ENCODE results near the gene XKR8. TPM values are rescaled to one million over a fixed set of nuclear protein-coding genes. Genes with fewer than 3 reads are reported as not detected.
A peak's percentile ranks its signal among the peaks of the same experiment; 100 is the strongest.
"Not testable (repeated sequence)": the region's sequence is repeated elsewhere in the genome, so short reads cannot be mapped to it uniquely, and the experiment has no call there.

Gene XKR8
- total RNA-seq, 2 experiments from 2014 or later = 4.2 to 6.0 TPM

DNA sequence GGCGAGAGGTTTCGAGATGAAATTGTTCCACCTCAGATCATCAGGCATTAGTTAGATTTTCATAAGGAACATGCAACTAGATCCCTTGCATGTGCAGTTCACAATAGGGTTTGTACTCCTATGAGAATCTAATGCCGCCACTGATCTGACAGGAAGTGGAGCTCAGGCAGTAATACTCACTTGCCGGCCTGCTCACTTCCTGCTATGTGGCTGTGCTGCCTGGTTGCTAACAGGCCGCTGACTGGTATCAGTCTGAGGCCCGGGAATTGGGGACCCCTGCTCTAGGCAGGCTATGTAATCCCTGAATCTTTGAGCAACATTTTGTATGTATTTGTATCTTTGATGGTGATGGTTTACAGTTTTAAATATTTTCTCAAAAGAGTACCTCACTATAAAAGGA lies 32.5 kb downstream of the XKR8 start:
- no peaks in the 10 kb centered on the region for H3K9me3 Mint-ChIP-seq (ENCODE audit: low read depth)
- H3K27ac Mint-ChIP-seq = peak overlapping the region; percentile 69
- ChIA-PET POLR2A (interaction anchor here (0.6 kb wide), 2 partner anchors 99 to 142 kb away, joined by 3 read pairs; no protein-coding TSS in a partner anchor), CTCF (interaction anchor here (0.9 to 1.6 kb wide), 4 partner anchors 8 to 135 kb away, joined by 3 to 5 read pairs (median 4); no protein-coding TSS in a partner anchor)
- H3K4me1 Mint-ChIP-seq = peaks cover 29% of the 10 kb centered on the region
- H3K4me3 Mint-ChIP-seq = no peak overlapping the region
- DNase-seq (peak; percentile 64), ATAC-seq (peak; percentile 94)
- no peaks in the 10 kb centered on the region for H3K27me3 Mint-ChIP-seq
- peaks cover 48% of the 10 kb centered on the region for H3K36me3 Mint-ChIP-seq (ENCODE audit: low read depth)
- intact Hi-C loops (cut with DNase I, micrococcal nuclease) = no loop called here

- ChIA-PET CTCF (interaction anchor here (0.6 to 1.6 kb wide), 8 partner anchors 7 to 555 kb away, joined by 3 to 5 read pairs (median 3); no protein-coding TSS in a partner anchor), POLR2A (interaction anchor here (0.7 kb wide), 1 partner anchor 135 kb away, joined by 8 read pairs; no protein-coding TSS in a partner anchor)
- intact Hi-C loops (cut with DNase I, micrococcal nuclease) = no loop called here
- no peak overlapping the region for H3K4me3 Mint-ChIP-seq
- H3K9me3 Mint-ChIP-seq (ENCODE audit: low read depth) = no peaks in the 10 kb centered on the region
- H3K36me3 Mint-ChIP-seq (ENCODE audit: low read depth) = peaks cover 53% of the 10 kb centered on the region
- H3K4me1 Mint-ChIP-seq = peaks cover 29% of the 10 kb centered on the region
- DNase-seq = peak; percentile 36
- no peaks in the 10 kb centered on the region for H3K27me3 Mint-ChIP-seq
- peak overlapping the region; percentile 27 for H3K27ac Mint-ChIP-seq
- ATAC-seq = peak; percentile 60
Observed at GRCh38 chr1:27993241-27993640, 33.5 kb downstream of the XKR8 start.

DNA sequence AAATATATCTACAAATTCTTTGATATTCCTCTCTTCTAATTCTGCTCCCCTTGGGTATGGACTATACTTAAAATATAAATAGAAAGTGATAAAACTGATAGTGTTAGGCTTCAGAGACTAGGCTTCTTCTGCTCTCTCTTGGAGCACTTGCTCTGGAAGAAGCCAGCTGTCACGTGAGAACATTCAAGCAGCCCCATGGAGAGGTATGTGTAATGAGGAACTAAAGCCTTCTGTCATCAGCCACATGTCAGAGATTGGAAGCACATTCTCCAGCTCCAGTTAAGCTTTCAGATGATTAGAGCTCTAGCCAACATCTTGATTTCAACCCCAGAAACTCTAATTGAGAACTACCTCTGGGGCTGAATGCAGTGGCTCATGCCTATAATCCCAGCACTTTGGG lies 34.3 kb downstream of the XKR8 start:
- Mint-ChIP-seq H3K36me3 (ENCODE audit: low read depth) (peaks cover 48% of the 10 kb centered on the region), H3K4me1 (peaks cover 29% of the 10 kb centered on the region), H3K27ac (no peak overlapping the region), H3K4me3 (no peak overlapping the region), H3K9me3 (ENCODE audit: low read depth) (no peaks in the 10 kb centered on the region), H3K27me3 (no peaks in the 10 kb centered on the region)
- ChIA-PET CTCF (interaction anchor here (1.2 kb wide), 1 partner anchor 159 kb away, joined by 3 read pairs; no protein-coding TSS in a partner anchor), POLR2A (no interaction called here)
- DNase-seq (no peak), ATAC-seq (no peak)
- intact Hi-C loops (cut with DNase I, micrococcal nuclease) = no loop called here

DNA sequence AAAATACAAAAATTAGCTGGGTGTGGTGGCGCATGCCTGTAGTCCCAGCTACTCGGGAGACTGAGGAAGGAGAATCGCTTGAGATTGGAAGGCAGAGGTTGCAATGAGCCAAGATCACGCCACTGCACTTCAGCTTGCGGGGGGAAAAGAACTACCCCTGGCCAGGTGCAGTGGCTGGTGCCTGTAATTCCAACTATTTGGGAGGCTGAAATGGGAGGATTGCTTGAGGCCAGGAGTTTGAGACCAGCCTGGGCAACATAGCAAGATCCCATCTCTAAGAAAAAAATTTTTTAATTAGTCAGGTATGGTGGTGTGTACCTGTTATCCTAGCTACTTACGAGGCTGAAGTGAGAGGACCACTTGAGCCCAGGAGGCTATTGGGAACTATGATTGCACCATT lies 34.8 kb downstream of the XKR8 start:
- H3K27ac Mint-ChIP-seq; H3K9me3 Mint-ChIP-seq (ENCODE audit: low read depth); H3K27me3 Mint-ChIP-seq; H3K4me3 Mint-ChIP-seq; DNase-seq; ATAC-seq; intact Hi-C loops (cut with DNase I, micrococcal nuclease): not testable (repeated sequence)
- Mint-ChIP-seq H3K4me1 (peaks cover 29% of the 10 kb centered on the region), H3K36me3 (ENCODE audit: low read depth) (peaks cover 46% of the 10 kb centered on the region)
- ChIA-PET POLR2A (interaction anchor here (0.6 kb wide), 1 partner anchor 235 kb away, joined by 3 read pairs; no protein-coding TSS in a partner anchor), CTCF (interaction anchor here (1.2 kb wide), 1 partner anchor 159 kb away, joined by 3 read pairs; no protein-coding TSS in a partner anchor)

DNA sequence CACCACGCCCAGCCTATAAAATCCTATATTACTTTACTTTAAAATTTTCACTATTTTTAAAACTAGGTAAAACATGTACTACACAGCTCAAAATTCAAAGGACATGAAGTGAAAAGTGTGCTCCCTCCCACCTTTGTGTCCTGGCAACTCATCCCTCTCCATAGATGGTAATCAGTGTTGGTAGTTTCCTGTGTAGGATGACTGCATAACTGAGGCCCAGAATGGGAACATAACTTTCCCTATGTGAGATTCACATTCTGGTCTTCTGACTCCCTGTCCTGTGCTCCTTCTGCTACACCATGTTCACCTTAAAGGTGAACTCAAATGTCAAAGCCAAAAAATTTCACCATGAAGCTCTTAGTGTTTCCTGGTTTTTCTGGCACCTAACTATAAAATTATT lies 39.3 kb downstream of the XKR8 start:
- Mint-ChIP-seq H3K9me3 (ENCODE audit: low read depth) (no peaks in the 10 kb centered on the region), H3K27me3 (no peaks in the 10 kb centered on the region), H3K27ac (no peak overlapping the region), H3K36me3 (ENCODE audit: low read depth) (peaks cover 27% of the 10 kb centered on the region), H3K4me1 (peaks cover 1% of the 10 kb centered on the region), H3K4me3 (no peak overlapping the region)
- no peak for ATAC-seq
- DNase-seq = no peak
- ChIA-PET CTCF (interaction anchor here (0.6 to 1.2 kb wide), 2 partner anchors 19 to 113 kb away, joined by 3 to 4 read pairs; no protein-coding TSS in a partner anchor), POLR2A (no interaction called here)
- intact Hi-C loops (cut with DNase I, micrococcal nuclease) = no loop called here

GRCh38 chr1:28002600-28002999 lies 42.8 kb downstream of the XKR8 start:
- DNase-seq (no peak), ATAC-seq (no peak)
- Mint-ChIP-seq H3K27me3 (no peaks in the 10 kb centered on the region), H3K4me1 (peaks cover 4% of the 10 kb centered on the region), H3K27ac (no peak overlapping the region), H3K36me3 (ENCODE audit: low read depth) (peaks cover 32% of the 10 kb centered on the region), H3K4me3 (no peak overlapping the region), H3K9me3 (ENCODE audit: low read depth) (no peaks in the 10 kb centered on the region)
- POLR2A ChIA-PET = interaction anchor here (0.7 kb wide), 1 partner anchor 144 kb away, joined by 5 read pairs; no protein-coding TSS in a partner anchor
- intact Hi-C loops (cut with DNase I, micrococcal nuclease) = no loop called here
- CTCF ChIA-PET = interaction anchor here (0.8 kb wide), 1 partner anchor 11 kb away, joined by 3 read pairs; no protein-coding TSS in a partner anchor

- H3K27me3 Mint-ChIP-seq; DNase-seq; H3K4me3 Mint-ChIP-seq; H3K27ac Mint-ChIP-seq; H3K4me1 Mint-ChIP-seq; intact Hi-C loops (cut with DNase I, micrococcal nuclease); H3K9me3 Mint-ChIP-seq (ENCODE audit: low read depth); ATAC-seq: not testable (repeated sequence)
- H3K36me3 Mint-ChIP-seq (ENCODE audit: low read depth) = peaks cover 30% of the 10 kb centered on the region
- POLR2A ChIA-PET = interaction anchor here (0.7 kb wide), 1 partner anchor 145 kb away, joined by 5 read pairs; no protein-coding TSS in a partner anchor
- CTCF ChIA-PET = interaction anchor here (0.8 kb wide), 1 partner anchor 11 kb away, joined by 3 read pairs; no protein-coding TSS in a partner anchor
Observed at GRCh38 chr1:28003117-28003516, 43.3 kb downstream of the XKR8 start.

- Mint-ChIP-seq H3K36me3 (ENCODE audit: low read depth) (peaks cover 29% of the 10 kb centered on the region), H3K4me1 (no peaks in the 10 kb centered on the region), H3K27me3 (no peaks in the 10 kb centered on the region), H3K4me3 (no peak overlapping the region), H3K27ac (no peak overlapping the region), H3K9me3 (ENCODE audit: low read depth) (no peaks in the 10 kb centered on the region)
- ChIA-PET POLR2A (no interaction called here), CTCF (no interaction called here)
- intact Hi-C loops (cut with DNase I, micrococcal nuclease) = no loop called here
- ATAC-seq (no peak), DNase-seq (no peak)
Observed at GRCh38 chr1:28010969-28011368, 51.2 kb downstream of the XKR8 start.

Other genes with a start within 250 kb of the XKR8 start
- 1 to 10 TPM; 7.4 to 8.1 TPM for gene FAM76A, start 234.0 kb upstream of the XKR8 start, total RNA-seq
- 10 to 100 TPM; 26.8 to 37.4 TPM for gene STX12, start 186.8 kb upstream of the XKR8 start, total RNA-seq
- 10 to 100 TPM; 49.6 to 65.9 TPM for gene PPP1R8, start 129.2 kb upstream of the XKR8 start, total RNA-seq
- 10 to 100 TPM; 14.2 to 16.2 TPM for gene THEMIS2, start 87.4 kb upstream of the XKR8 start, total RNA-seq
- gene RPA2, start 45.4 kb upstream of the XKR8 start, total RNA-seq = 10 to 100 TPM; 70.2 to 72.8 TPM
- under 1 TPM; 0.53 to 0.55 TPM for gene SMPDL3B, start 25.0 kb upstream of the XKR8 start, total RNA-seq
- gene EYA3, start 128.6 kb downstream of the XKR8 start, total RNA-seq = 10 to 100 TPM; 30.1 to 37.1 TPM
- under 1 TPM; 0.14 to 0.19 TPM for gene PTAFR, start 216.7 kb downstream of the XKR8 start, total RNA-seq

All from activated CD4-positive, alpha-beta T cell treated with anti-CD3 and anti-CD28 coated beads for 36 hours (primary cell).